GM19035 (cell line): ENCODE measurements around the gene KCTD15.
"Not testable (repeated sequence)": the region's sequence is repeated elsewhere in the genome, so short reads cannot be mapped to it uniquely, and the experiment has no call there.

Experiments used
- ATAC-seq: cut with Tn5 transposase; IDR thresholded peaks from one replicate; pipeline ENCODE4 v1.9.1; 2021; ENCODE audit not compliant: unreplicated experiment

KCTD15 gene

GRCh38 chr19:33813391-33814101 lies 16.9 kb downstream of the KCTD15 start:
- no peak for ATAC-seq

- ATAC-seq, result no peak
These were observed 17.8 kb downstream of the KCTD15 start for GRCh38 chr19:33814181-33815165.

GRCh38 chr19:33815380-33816340 lies 19.0 kb downstream of the KCTD15 start:
- ATAC-seq, result no peak

GRCh38 chr19:33818411-33818810 lies 21.7 kb downstream of the KCTD15 start:
- ATAC-seq, result no peak

- not testable (repeated sequence) for ATAC-seq
These were observed 22.4 kb downstream of the KCTD15 start for GRCh38 chr19:33819078-33819477.

- ATAC-seq, result no peak
These were observed 22.8 kb downstream of the KCTD15 start for GRCh38 chr19:33819506-33819879.

GRCh38 chr19:33819880-33820781 lies 23.5 kb downstream of the KCTD15 start:
- ATAC-seq, result no peak

- no peak for ATAC-seq
These were observed 25.2 kb downstream of the KCTD15 start for GRCh38 chr19:33821871-33822270.

GRCh38 chr19:33823341-33823740 lies 26.7 kb downstream of the KCTD15 start:
- ATAC-seq, result no peak

- no peak for ATAC-seq
These were observed 28.9 kb downstream of the KCTD15 start for GRCh38 chr19:33825556-33825955.

GRCh38 chr19:33826521-33826920 lies 29.9 kb downstream of the KCTD15 start:
- ATAC-seq, result no peak

- ATAC-seq, result no peak
These were observed 31.8 kb downstream of the KCTD15 start for GRCh38 chr19:33828266-33829075.

GRCh38 chr19:33830264-33830663 lies 33.6 kb downstream of the KCTD15 start:
- no peak for ATAC-seq

- ATAC-seq, result no peak
These were observed 35.2 kb downstream of the KCTD15 start for GRCh38 chr19:33831825-33832224.

- no peak for ATAC-seq
These were observed 36.0 kb downstream of the KCTD15 start for GRCh38 chr19:33832633-33833032.

GRCh38 chr19:33840382-33840781 lies 43.7 kb downstream of the KCTD15 start:
- ATAC-seq, result no peak

- ATAC-seq, result no peak
These were observed 44.1 kb downstream of the KCTD15 start for GRCh38 chr19:33840783-33841182.

GRCh38 chr19:33841685-33842084 lies 45.0 kb downstream of the KCTD15 start:
- ATAC-seq, result no peak

- ATAC-seq, result no peak
These were observed 47.8 kb downstream of the KCTD15 start for GRCh38 chr19:33844478-33844877.
